Caki2 (cell line): ENCODE measurements around the gene KLK5. TPM values are rescaled to one million over a fixed set of nuclear protein-coding genes. Genes with fewer than 3 reads are reported as not detected.
"Not testable (repeated sequence)": the region's sequence is repeated elsewhere in the genome, so short reads cannot be mapped to it uniquely, and the experiment has no call there.

Experiments used
- DNase-seq: peaks from one replicate; pipeline ENCODE4 v3.0.0-alpha.2; 2015; ENCODE audit warnings: low read depth
- in situ Hi-C: cut with HindIII; loops from 2 replicates; pipeline ENCODE4 v1.10.0; 2016; ENCODE audit warnings: low sequenced_read_pairs, low pct_unique_long_range_greater_than_20kb, mixed read lengths
- total RNA-seq: library from RNA; depleted of rRNA; stranded (reverse); fragments of >200 nt; shearing (Covaris generic); gene quantifications from 2 replicates; pipeline ENCODE4 v1.2.3, GENCODE V29; 2014; ENCODE audit warnings: low replicate concordance; rRNA removed

Gene KLK5
- total RNA-seq: not detected in 2 replicates

- DNase-seq: no peak
- in situ Hi-C loops: no loop called here
Observed at GRCh38 chr19:50952910-50953309, at the start of gene KLK5. Gene KLK5 (minus strand): TSS chr19:50953038. CDS start chr19:50952657, 381 bp downstream.

GRCh38 chr19:51002089-51002532 is 49.3 kb upstream of the KLK5 start:
- in situ Hi-C loops: no loop called here
- DNase-seq: no peak

- DNase-seq: no peak
- in situ Hi-C loops: no loop called here
Observed at GRCh38 chr19:51001515-51001914, 48.7 kb upstream of the KLK5 start, which contains the start of gene KLK8. Gene KLK8 (minus strand): TSS chr19:51001604. CDS start chr19:51001167, 437 bp downstream.

- in situ Hi-C loops: no loop called here
Observed at GRCh38 chr19:51000981-51001380, 48.1 kb upstream of the KLK5 start.

GRCh38 chr19:51000426-51000825 is 47.6 kb upstream of the KLK5 start:
- in situ Hi-C loops: no loop called here
- DNase-seq: no peak

More at GRCh38 chr19:51000981-51001380, 48.1 kb upstream of the KLK5 start:
- DNase-seq: no peak

GRCh38 chr19:50998686-50999085 is 45.8 kb upstream of the KLK5 start:
- no peak for DNase-seq
- in situ Hi-C loops: no loop called here

- in situ Hi-C loops: no loop called here
- DNase-seq: no peak
Observed at GRCh38 chr19:50998061-50998460, 45.2 kb upstream of the KLK5 start.

- peak; percentile 71 for DNase-seq
- in situ Hi-C loops: no loop called here
Observed at GRCh38 chr19:50994129-50994528, 41.3 kb upstream of the KLK5 start.

- DNase-seq: peak; percentile 54
- in situ Hi-C loops: no loop called here
Observed at GRCh38 chr19:50992666-50993035, 39.8 kb upstream of the KLK5 start.

- in situ Hi-C loops, DNase-seq: not testable (repeated sequence)
Observed at GRCh38 chr19:50984416-50984815, 31.6 kb upstream of the KLK5 start.

- in situ Hi-C loops: no loop called here
- no peak for DNase-seq
Observed at GRCh38 chr19:50983625-50984292, 30.9 kb upstream of the KLK5 start, which contains the start of gene KLK7. Gene KLK7 (minus strand): TSS chr19:50983917. CDS start chr19:50982399, 1,518 bp downstream.

GRCh38 chr19:50982186-50982585 is 29.3 kb upstream of the KLK5 start:
- in situ Hi-C loops: no loop called here
- no peak for DNase-seq

- DNase-seq: no peak
- in situ Hi-C loops: no loop called here
Observed at GRCh38 chr19:50981587-50982146, 28.8 kb upstream of the KLK5 start.

- DNase-seq: no peak
- in situ Hi-C loops: no loop called here
Observed at GRCh38 chr19:50980208-50980607, 27.4 kb upstream of the KLK5 start.

GRCh38 chr19:50979758-50980157 is 26.9 kb upstream of the KLK5 start:
- in situ Hi-C loops: no loop called here
- DNase-seq: no peak

GRCh38 chr19:50978772-50979390 is 26.0 kb upstream of the KLK5 start:
- in situ Hi-C loops: no loop called here
- no peak for DNase-seq

GRCh38 chr19:50977626-50978025 is 24.8 kb upstream of the KLK5 start:
- in situ Hi-C loops: no loop called here
- DNase-seq: no peak

GRCh38 chr19:50975766-50976165 is 22.9 kb upstream of the KLK5 start:
- peak; percentile 18 for DNase-seq
- in situ Hi-C loops: no loop called here
